ENCODE data around the gene KRT9. TPM values are rescaled to one million over a fixed set of nuclear protein-coding genes. Genes with fewer than 3 reads are reported as not detected.
"Not testable (repeated sequence)": the region's sequence is repeated elsewhere in the genome, so short reads cannot be mapped to it uniquely, and the experiment has no call there.

KRT9 gene
- total RNA-seq, 4 donors from 2014 or later: 0.19 to 0.61 TPM; not detected in 2

- DNase-seq: no peak
- H3K36me3 ChIP-seq: no peaks in the 10 kb centered on the region
- TF ChIP-seq POLR2A (IDR thresholded peaks at IDR 0.05) (peak in 1 of 4 donors; percentile 61), CTCF (IDR thresholded peaks at IDR 0.05) (no peak)
- peaks cover 0 to 56% (median 4%) of the 10 kb centered on the region in 3 donors for H3K4me1 ChIP-seq
- peak within 1 kb of the TSS; percentile 8 to 56 (median 30) for H3K4me3 ChIP-seq
- peak within 1 kb of the TSS; percentile 21 to 71 (median 54) for H3K27ac ChIP-seq
- intact Hi-C loops (cut with DNase I): no loop called here
- H3K9me3 ChIP-seq: no peaks in the 10 kb centered on the region
- WGBS, 2 donors: 48 to 56% methylated on average over 5 to 15 of the region's 15 CpGs
- H3K27me3 ChIP-seq: peaks cover 0 to 72% (median 0%) of the 10 kb centered on the region in 4 donors
These were observed 15.1 kb upstream of the KRT9 start, which contains the start of gene KRT14 for GRCh38 chr17:41586863-41587495. Gene KRT14 (minus strand): TSS chr17:41586895. CDS start chr17:41586834, 61 bp downstream.

GRCh38 chr17:41585301-41586056 lies 13.6 kb upstream of the KRT9 start:
- Histone ChIP-seq H3K27me3 (peaks cover 0 to 58% (median 0%) of the 10 kb centered on the region in 4 donors), H3K9me3 (no peaks in the 10 kb centered on the region), H3K4me3 (peak overlapping the region; percentile 8 to 56 (median 30)), H3K36me3 (no peaks in the 10 kb centered on the region), H3K4me1 (peaks cover 0 to 63% (median 5%) of the 10 kb centered on the region in 3 donors), H3K27ac (peak overlapping the region; percentile 2 to 71 (median 54))
- TF ChIP-seq CTCF (IDR thresholded peaks at IDR 0.05) (no peak), POLR2A (IDR thresholded peaks at IDR 0.05) (no peak)
- intact Hi-C loops (cut with DNase I): no loop called here
- 17 to 70% methylated on average over 1 to 5 of the region's 5 CpGs for WGBS, 2 donors
- DNase-seq: no peak

GRCh38 chr17:41584331-41584927 lies 12.6 kb upstream of the KRT9 start:
- intact Hi-C loops (cut with DNase I): loop anchor here (5.0 kb wide), 1 partner anchor 63 kb away; no protein-coding TSS in a partner anchor
- peak overlapping the region; percentile 2 to 71 (median 54) for H3K27ac ChIP-seq
- not testable (repeated sequence) for H3K9me3 ChIP-seq, DNase-seq, H3K36me3 ChIP-seq
- H3K27me3 ChIP-seq: peaks cover 0 to 56% (median 0%) of the 10 kb centered on the region in 4 donors
- peaks cover 0 to 74% (median 13%) of the 10 kb centered on the region in 3 donors for H3K4me1 ChIP-seq
- H3K4me3 ChIP-seq: peak overlapping the region in 3 of 4 donors; percentile 29 to 56 (median 30)
- 51% methylated on average over 6 to 8 of the region's 8 CpGs for WGBS, 2 donors

- DNase-seq: no peak
- TF ChIP-seq CTCF (IDR thresholded peaks at IDR 0.05) (peak in 3 of 6 experiments; percentile 15 to 60 (median 38)), POLR2A (IDR thresholded peaks at IDR 0.05) (no peak)
- 47% methylated on average over 18 to 30 of the region's 33 CpGs for WGBS, 2 donors
- Histone ChIP-seq H3K27me3 (peaks cover 0 to 55% (median 0%) of the 10 kb centered on the region in 4 donors), H3K36me3 (no peaks in the 10 kb centered on the region), H3K9me3 (no peaks in the 10 kb centered on the region), H3K4me3 (peak overlapping the region in 3 of 4 donors; percentile 9 to 35 (median 30)), H3K27ac (peak overlapping the region in 3 of 4 donors; percentile 16 to 81 (median 17)), H3K4me1 (peaks cover 0 to 76% (median 18%) of the 10 kb centered on the region in 3 donors)
- intact Hi-C loops (cut with DNase I): loop anchor here (5.0 kb wide), 1 partner anchor 64 kb away; no protein-coding TSS in a partner anchor
These were observed 11.6 kb upstream of the KRT9 start for GRCh38 chr17:41583137-41584127.

GRCh38 chr17:41582061-41582968 lies 10.5 kb upstream of the KRT9 start:
- H3K4me1 ChIP-seq: peaks cover 0 to 70% (median 14%) of the 10 kb centered on the region in 3 donors
- DNase-seq, H3K36me3 ChIP-seq, H3K9me3 ChIP-seq: not testable (repeated sequence)
- peak overlapping the region in 1 of 4 donors; percentile 35 for H3K4me3 ChIP-seq
- H3K27me3 ChIP-seq: peaks cover 0 to 50% (median 0%) of the 10 kb centered on the region in 4 donors
- 51 to 59% methylated on average over 9 to 12 of the region's 13 CpGs for WGBS, 2 donors
- H3K27ac ChIP-seq: peak overlapping the region in 2 of 4 donors; percentile 33 to 81
- intact Hi-C loops (cut with DNase I): loop anchor here (5.0 kb wide), 1 partner anchor 65 kb away; no protein-coding TSS in a partner anchor

Data from esophagus squamous epithelium (tissue), 5 donors.